HUDEP-2 (cell line): ENCODE results near the gene COL2A1.
A peak's percentile ranks its signal among the peaks of the same experiment; 100 is the strongest.

Experiments
- DNase-seq, 76 experiments: peaks; one replicate each; lab custom pipeline; 2025; ENCODE audit not compliant: unreplicated experiment in 76 of 76; lab: John Stamatoyannopoulos, UW

The COL2A1 gene

GRCh38 chr12:47991106-47992061 is 12.9 kb downstream of the COL2A1 start:
- DNase-seq: no peak

- no peak for DNase-seq
Measured at GRCh38 chr12:47990351-47991105, 13.7 kb downstream of the COL2A1 start.

GRCh38 chr12:47989666-47990065 is 14.6 kb downstream of the COL2A1 start:
- no peak for DNase-seq

- no peak for DNase-seq
Measured at GRCh38 chr12:47989023-47989417, 15.3 kb downstream of the COL2A1 start.

GRCh38 chr12:47988073-47989022 is 15.9 kb downstream of the COL2A1 start:
- DNase-seq: no peak

- DNase-seq: no peak
Measured at GRCh38 chr12:47987411-47988072, 16.7 kb downstream of the COL2A1 start.

- no peak for DNase-seq
Measured at GRCh38 chr12:47986832-47987231, 17.4 kb downstream of the COL2A1 start.

- DNase-seq: no peak
Measured at GRCh38 chr12:47986291-47986660, 18.0 kb downstream of the COL2A1 start.

GRCh38 chr12:47985596-47986290 is 18.5 kb downstream of the COL2A1 start:
- DNase-seq: no peak

GRCh38 chr12:47984331-47984801 is 19.9 kb downstream of the COL2A1 start:
- DNase-seq: no peak

GRCh38 chr12:47983541-47984115 is 20.6 kb downstream of the COL2A1 start:
- no peak for DNase-seq

GRCh38 chr12:47982770-47983169 is 21.5 kb downstream of the COL2A1 start:
- DNase-seq: no peak

GRCh38 chr12:47982311-47982710 is 22.0 kb downstream of the COL2A1 start:
- no peak for DNase-seq

GRCh38 chr12:47981496-47982260 is 22.6 kb downstream of the COL2A1 start:
- peak in 52 of 76 experiments; percentile 5 to 82 (median 42) for DNase-seq

- peak in 3 of 76 experiments; percentile 5 to 23 (median 20) for DNase-seq
Measured at GRCh38 chr12:47980779-47981495, 23.3 kb downstream of the COL2A1 start.

GRCh38 chr12:47980197-47980596 is 24.1 kb downstream of the COL2A1 start:
- no peak for DNase-seq

GRCh38 chr12:47979686-47980085 is 24.6 kb downstream of the COL2A1 start:
- no peak for DNase-seq

GRCh38 chr12:47979166-47979565 is 25.1 kb downstream of the COL2A1 start:
- DNase-seq: no peak
